Measurements from ENCODE around the gene PPM1K.

The PPM1K gene

GRCh38 chr4:88216395-88216794, 68.0 kb downstream of the PPM1K start:
- DNase-seq (ENCODE audit: low spot score), result no peak

DNA sequence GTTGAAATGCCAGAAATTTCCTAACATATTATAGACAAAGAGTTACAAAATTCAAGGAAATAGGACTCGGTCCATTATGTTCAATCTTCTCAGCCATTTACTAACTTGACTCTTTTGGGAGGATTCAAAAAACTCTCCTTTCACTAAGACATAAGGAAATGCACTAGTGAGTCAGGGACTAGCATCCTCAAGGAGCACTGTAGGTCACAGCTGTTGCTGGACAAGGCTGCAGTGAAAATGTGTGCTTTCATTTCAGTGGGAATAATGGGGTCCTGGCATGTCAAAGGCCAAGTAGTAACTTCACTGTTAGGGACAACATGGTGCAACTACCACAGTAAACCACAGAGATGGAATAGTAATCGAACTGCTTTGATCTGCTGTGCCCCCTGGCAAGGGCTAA, 69.0 kb downstream of the PPM1K start:
- no peak for DNase-seq (ENCODE audit: low spot score)

- DNase-seq (ENCODE audit: low spot score), result no peak
These were observed 72.2 kb downstream of the PPM1K start for GRCh38 chr4:88212253-88212561.

DNA sequence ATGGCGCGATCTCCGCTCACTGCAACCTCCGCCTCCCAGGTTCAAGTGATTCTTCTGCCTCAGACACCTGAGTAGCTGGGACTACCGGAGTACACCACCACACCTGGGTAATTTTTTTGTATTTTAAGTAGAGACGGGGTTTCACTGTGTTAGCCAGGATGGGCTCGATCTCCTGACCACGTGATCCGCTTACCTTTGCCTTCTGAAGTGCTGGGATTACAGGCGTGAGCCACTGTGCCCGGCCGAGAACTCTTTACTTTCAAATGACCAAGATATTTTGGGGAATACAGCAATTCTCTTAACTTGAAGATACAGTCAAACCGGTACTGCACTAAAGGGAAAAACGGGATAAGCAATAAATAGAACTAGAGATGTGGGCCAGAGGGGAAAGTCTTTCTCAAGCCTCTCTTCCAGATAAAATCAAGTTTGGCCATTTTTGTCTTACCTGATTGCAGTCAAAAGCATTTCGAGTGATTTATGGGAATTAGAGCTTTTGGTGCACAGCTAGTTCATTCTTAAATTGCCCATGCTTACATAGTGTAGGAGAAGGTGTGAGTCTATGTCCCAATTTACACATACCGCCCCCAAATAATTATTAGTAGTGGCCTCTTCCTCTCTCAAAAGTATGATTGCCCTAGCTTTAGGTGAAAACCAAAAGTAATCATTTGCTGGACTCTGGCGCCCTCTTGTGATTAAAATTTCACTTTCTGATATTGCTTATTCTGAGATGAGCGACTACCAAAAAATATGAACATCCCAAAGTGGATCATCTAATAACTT, 72.7 kb downstream of the PPM1K start:
- peak; percentile 61 for DNase-seq (ENCODE audit: low spot score)

DNA sequence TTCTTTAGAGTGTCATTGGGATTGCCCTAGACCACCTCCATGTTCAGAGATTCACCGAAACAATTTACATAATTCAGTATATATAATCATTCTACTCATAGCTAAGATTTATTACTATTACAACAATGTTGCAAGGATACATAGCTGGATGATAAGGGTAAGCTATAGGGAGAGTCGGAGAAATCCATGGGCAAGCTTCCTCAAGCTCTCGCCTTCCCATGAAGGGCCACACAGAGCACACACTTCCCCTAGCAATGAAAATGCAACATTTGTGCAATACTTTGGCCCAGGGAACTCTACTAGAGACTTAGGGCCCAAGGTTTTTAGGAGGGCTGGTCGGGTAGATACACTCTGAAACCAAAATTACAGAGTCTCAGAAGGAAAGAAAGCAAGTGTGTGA, 76.2 kb downstream of the PPM1K start:
- no peak for DNase-seq (ENCODE audit: low spot score)
